NCI-H146 treated with DMSO at 0.1 percent for 48 hours (cell line): ENCODE data around the gene KIF26B.

ENCODE experiments used
- DNase-seq: peaks from one replicate; lab custom pipeline; 2025; ENCODE audit not compliant: unreplicated experiment; lab: John Stamatoyannopoulos, UW

The KIF26B gene

GRCh38 chr1:245484176-245484575, 329.4 kb downstream of the KIF26B start:
- no peak for DNase-seq

- DNase-seq: no peak
Observed at GRCh38 chr1:245485996-245486395, 331.2 kb downstream of the KIF26B start.

GRCh38 chr1:245486775-245487470, 332.1 kb downstream of the KIF26B start:
- DNase-seq: no peak

GRCh38 chr1:245488346-245489129, 333.8 kb downstream of the KIF26B start:
- DNase-seq: no peak

GRCh38 chr1:245489838-245490237, 335.1 kb downstream of the KIF26B start:
- no peak for DNase-seq

- no peak for DNase-seq
Observed at GRCh38 chr1:245493029-245493428, 338.2 kb downstream of the KIF26B start.

GRCh38 chr1:245495681-245496080, 340.9 kb downstream of the KIF26B start:
- DNase-seq: no peak

GRCh38 chr1:245500546-245500945, 345.8 kb downstream of the KIF26B start:
- no peak for DNase-seq

- DNase-seq: no peak
Observed at GRCh38 chr1:245501633-245502032, 346.8 kb downstream of the KIF26B start.

- DNase-seq: no peak
Observed at GRCh38 chr1:245503548-245503947, 348.8 kb downstream of the KIF26B start.

GRCh38 chr1:245510144-245510543, 355.4 kb downstream of the KIF26B start:
- DNase-seq: no peak

GRCh38 chr1:245512181-245512888, 357.6 kb downstream of the KIF26B start:
- DNase-seq: peak; percentile 81

GRCh38 chr1:245512980-245513578, 358.3 kb downstream of the KIF26B start:
- DNase-seq: peak; percentile 39

GRCh38 chr1:245516284-245516759, 361.5 kb downstream of the KIF26B start:
- DNase-seq: peak; percentile 97

- no peak for DNase-seq
Observed at GRCh38 chr1:245520611-245521010, 365.8 kb downstream of the KIF26B start.

GRCh38 chr1:245526141-245526540, 371.4 kb downstream of the KIF26B start:
- no peak for DNase-seq

- no peak for DNase-seq
Observed at GRCh38 chr1:245528258-245528635, 373.5 kb downstream of the KIF26B start.

- DNase-seq: no peak
Observed at GRCh38 chr1:245530937-245531336, 376.2 kb downstream of the KIF26B start.

GRCh38 chr1:245537992-245538391, 383.2 kb downstream of the KIF26B start:
- no peak for DNase-seq

GRCh38 chr1:245538671-245539070, 383.9 kb downstream of the KIF26B start:
- DNase-seq: no peak

GRCh38 chr1:245541369-245541768, 386.6 kb downstream of the KIF26B start:
- DNase-seq: no peak
